MM.1S (cell line): ENCODE results near the gene ARHGEF7.
A peak's percentile ranks its signal among the peaks of the same experiment; 100 is the strongest.

ENCODE experiments used
- DNase-seq: peaks from one replicate; pipeline ENCODE4 v3.0.0-alpha.2; 2015
- H2AFZ ChIP-seq: fragments of 300-600 bp; sonication (generic); 2 replicates; pipeline ENCODE4 v1.6.0; 2016; ENCODE audit warnings: antibody characterized with exemption, low read length
- H3F3A ChIP-seq: fragments of 300-600 bp; sonication (generic); 2 replicates; pipeline ENCODE4 v1.6.1; 2016; ENCODE audit warnings: mild to moderate bottlenecking, antibody characterized with exemption, low read length, moderate library complexity, mixed read lengths; ENCODE audit not compliant: insufficient read depth
- H3K27ac ChIP-seq: fragments of 300-600 bp; sonication (generic); 2 replicates; pipeline ENCODE4 v1.5.1; 2016; ENCODE audit warnings: mild to moderate bottlenecking, low read length
- H3K27me3 ChIP-seq: fragments of 300-600 bp; sonication (generic); replicated peaks from 2 replicates; pipeline ENCODE4 v1.6.0; 2016; ENCODE audit warnings: low read length; ENCODE audit not compliant: insufficient read depth
- H3K36me3 ChIP-seq: fragments of 300-600 bp; sonication (generic); replicated peaks from 2 replicates; pipeline ENCODE4 v1.6.1; 2016; ENCODE audit warnings: mild to moderate bottlenecking, low read length, mixed read lengths; ENCODE audit not compliant: insufficient read depth
- H3K4me1 ChIP-seq: fragments of 300-600 bp; sonication (generic); 2 replicates; pipeline ENCODE4 v1.6.1; 2016; ENCODE audit warnings: low read length, mixed read lengths
- H3K4me2 ChIP-seq: fragments of 300-600 bp; sonication (generic); 2 replicates; pipeline ENCODE4 v1.6.0; 2016; ENCODE audit warnings: low read depth, low read length
- H3K4me3 ChIP-seq: fragments of 300-600 bp; sonication (generic); 2 replicates; pipeline ENCODE4 v1.5.1; 2016; ENCODE audit warnings: low read length, mixed read lengths
- H3K79me2 ChIP-seq: fragments of 300-600 bp; sonication (generic); 2 replicates; pipeline ENCODE4 v1.6.1; 2016; ENCODE audit warnings: mixed run types, low read length, mixed read lengths
- H3K9ac ChIP-seq: fragments of 300-600 bp; sonication (generic); 2 replicates; pipeline ENCODE4 v1.6.1; 2016; ENCODE audit warnings: low read length, mixed read lengths
- H3K9me2 ChIP-seq: fragments of 300-600 bp; sonication (generic); replicated peaks from 2 replicates; pipeline ENCODE4 v1.6.1; 2016; ENCODE audit warnings: mild to moderate bottlenecking, low read length, mixed read lengths; ENCODE audit not compliant: insufficient read depth
- H3K9me3 ChIP-seq: fragments of 300-600 bp; sonication (generic); replicated peaks from 2 replicates; pipeline ENCODE4 v1.6.1; 2016; ENCODE audit warnings: mild to moderate bottlenecking, low read length, mixed read lengths; ENCODE audit not compliant: insufficient read depth
- H4K20me1 ChIP-seq: fragments of 300-600 bp; sonication (generic); 2 replicates; pipeline ENCODE4 v1.6.1; 2016; ENCODE audit warnings: mild to moderate bottlenecking, low read length, moderate library complexity, mixed read lengths; ENCODE audit not compliant: insufficient read depth
- CTCF ChIP-seq: fragments of 300-600 bp; sonication (generic); IDR thresholded peaks from 2 replicates; pipeline ENCODE4 v1.5.1; 2016; ENCODE audit warnings: antibody characterized with exemption, low read length, mixed read lengths
- EZH2 ChIP-seq: fragments of 300-600 bp; sonication (generic); optimal IDR thresholded peaks from 2 replicates; pipeline ENCODE3; 2017; ENCODE audit warnings: low read depth, mild to moderate bottlenecking, antibody characterized with exemption, low read length, mixed read lengths
- EZH2phosphoT487 ChIP-seq: fragments of 300-600 bp; sonication (generic); IDR thresholded peaks from 2 replicates; pipeline ENCODE4 v1.6.1; 2018; ENCODE audit warnings: antibody characterized with exemption, low read length

ARHGEF7 gene

GRCh38 chr13:111123649-111124048, 8.5 kb downstream of the ARHGEF7 start:
- no peak overlapping the region for H3K27ac ChIP-seq
- H4K20me1 ChIP-seq: no peaks in the 10 kb centered on the region
- TF ChIP-seq EZH2phosphoT487: no peak
- TF ChIP-seq CTCF: no peak
- TF ChIP-seq EZH2: no peak
- peaks cover 4% of the 10 kb centered on the region; the same call in 1 of the 2 replicates for H3K4me1 ChIP-seq
- no peak for DNase-seq
- H3K79me2 ChIP-seq: no peaks in the 10 kb centered on the region
- no peak overlapping the region for H3K9ac ChIP-seq
- H3K9me2 ChIP-seq: no peaks in the 10 kb centered on the region
- H2AFZ ChIP-seq: no peak overlapping the region
- H3K4me2 ChIP-seq: no peak overlapping the region
- no peaks in the 10 kb centered on the region for H3K9me3 ChIP-seq
- no peaks in the 10 kb centered on the region for H3K27me3 ChIP-seq
- no peaks in the 10 kb centered on the region for H3K36me3 ChIP-seq
- no peak overlapping the region for H3K4me3 ChIP-seq
- no peaks in the 10 kb centered on the region for H3F3A ChIP-seq

GRCh38 chr13:111126509-111126908, 11.4 kb downstream of the ARHGEF7 start:
- Histone ChIP-seq H3K4me3 (no peak overlapping the region), H4K20me1 (no peaks in the 10 kb centered on the region), H3K27me3 (no peaks in the 10 kb centered on the region), H3K4me2 (no peak overlapping the region), H3K27ac (no peak overlapping the region), H3K9me3 (no peaks in the 10 kb centered on the region), H3K4me1 (peaks cover 4% of the 10 kb centered on the region; the same call in 1 of the 2 replicates), H2AFZ (no peak overlapping the region), H3K9ac (no peak overlapping the region), H3K79me2 (no peaks in the 10 kb centered on the region), H3K36me3 (no peaks in the 10 kb centered on the region), H3F3A (no peaks in the 10 kb centered on the region), H3K9me2 (no peaks in the 10 kb centered on the region)
- TF ChIP-seq EZH2 (no peak), CTCF (no peak), EZH2phosphoT487 (no peak)
- DNase-seq: no peak

- H3K79me2 ChIP-seq: no peaks in the 10 kb centered on the region
- no peak overlapping the region for H2AFZ ChIP-seq
- H3K4me3 ChIP-seq: no peak overlapping the region
- TF ChIP-seq EZH2phosphoT487 (no peak), CTCF (no peak), EZH2 (no peak)
- no peaks in the 10 kb centered on the region for H3K9me3 ChIP-seq
- H3K36me3 ChIP-seq: no peaks in the 10 kb centered on the region
- H3F3A ChIP-seq: no peaks in the 10 kb centered on the region
- no peaks in the 10 kb centered on the region for H3K4me1 ChIP-seq
- no peak for DNase-seq
- peak overlapping the region; percentile 5; the same call in 1 of the 2 replicates for H3K4me2 ChIP-seq
- H3K9me2 ChIP-seq: no peaks in the 10 kb centered on the region
- H3K27me3 ChIP-seq: no peaks in the 10 kb centered on the region
- no peak overlapping the region for H3K27ac ChIP-seq
- H4K20me1 ChIP-seq: no peaks in the 10 kb centered on the region
- no peak overlapping the region for H3K9ac ChIP-seq
Observed at GRCh38 chr13:111129465-111130115, 14.5 kb downstream of the ARHGEF7 start.
